Mucosa of gallbladder (tissue), 1 donor: ENCODE results near the gene FAAP24. TPM values are rescaled to one million over a fixed set of nuclear protein-coding genes. Genes with fewer than 3 reads are reported as not detected.
A peak's percentile ranks its signal among the peaks of the same experiment; 100 is the strongest.
"Not testable (repeated sequence)": the region's sequence is repeated elsewhere in the genome, so short reads cannot be mapped to it uniquely, and the experiment has no call there.

Source experiments
- DNase-seq: peaks from one replicate; pipeline ENCODE4 v3.0.0-alpha.2; 2020; ENCODE audit warnings: low spot score
- total RNA-seq: library from RNA; stranded (reverse); gene quantifications from one replicate; pipeline ENCODE4 v1.2.1, GENCODE V29; 2021
- donor health status: DM: no; HTN: no; CAD: no.

Gene FAAP24
- total RNA-seq: 1.7 TPM

- DNase-seq: peak; percentile 100
Observed at GRCh38 chr19:32971715-32972540, at the start of gene FAAP24, which contains the start of gene CEP89. TSS of gene FAAP24 (plus strand) at chr19:32972242. CDS start at chr19:32973197, 955 bp downstream. TSS of gene CEP89 (minus strand) at chr19:32971958. CDS start at chr19:32971874, 84 bp downstream.

- DNase-seq: no peak
Observed at GRCh38 chr19:32924200-32924599, 47.8 kb upstream of the FAAP24 start.

GRCh38 chr19:32928806-32929205 is 43.2 kb upstream of the FAAP24 start:
- no peak for DNase-seq

GRCh38 chr19:32930567-32930966 is 41.5 kb upstream of the FAAP24 start:
- no peak for DNase-seq

- no peak for DNase-seq
Observed at GRCh38 chr19:32933571-32933970, 38.5 kb upstream of the FAAP24 start.

- DNase-seq: no peak
Observed at GRCh38 chr19:32935629-32936028, 36.4 kb upstream of the FAAP24 start.

GRCh38 chr19:32936065-32936464 is 36.0 kb upstream of the FAAP24 start:
- no peak for DNase-seq

- not testable (repeated sequence) for DNase-seq
Observed at GRCh38 chr19:32941273-32941672, 30.8 kb upstream of the FAAP24 start.

GRCh38 chr19:32945260-32945659 is 26.8 kb upstream of the FAAP24 start:
- no peak for DNase-seq

GRCh38 chr19:32966750-32967149 is 5.3 kb upstream of the FAAP24 start:
- no peak for DNase-seq

- DNase-seq: no peak
Observed at GRCh38 chr19:32969549-32969948, 2.5 kb upstream of the FAAP24 start.

- no peak for DNase-seq
Observed at GRCh38 chr19:32971012-32971595, 938 bp upstream of the FAAP24 start.

- peak; percentile 71 for DNase-seq
Observed at GRCh38 chr19:32976223-32976805, 4.3 kb downstream of the FAAP24 start.

GRCh38 chr19:32977280-32977679 is 5.2 kb downstream of the FAAP24 start:
- DNase-seq: peak; percentile 53

GRCh38 chr19:32977813-32978212 is 5.8 kb downstream of the FAAP24 start:
- not testable (repeated sequence) for DNase-seq

- DNase-seq: not testable (repeated sequence)
Observed at GRCh38 chr19:32979807-32980206, 7.8 kb downstream of the FAAP24 start.

- DNase-seq: not testable (repeated sequence)
Observed at GRCh38 chr19:32982488-32982887, 10.4 kb downstream of the FAAP24 start.

- DNase-seq: not testable (repeated sequence)
Observed at GRCh38 chr19:32988254-32988653, 16.2 kb downstream of the FAAP24 start.

- DNase-seq: peak; percentile 20
Observed at GRCh38 chr19:32988724-32989123, 16.7 kb downstream of the FAAP24 start.

- not testable (repeated sequence) for DNase-seq
Observed at GRCh38 chr19:32995966-32996365, 23.9 kb downstream of the FAAP24 start.

GRCh38 chr19:32997061-32997464 is 25.0 kb downstream of the FAAP24 start:
- not testable (repeated sequence) for DNase-seq

- no peak for DNase-seq
Observed at GRCh38 chr19:32997716-32998355, 25.8 kb downstream of the FAAP24 start.
